Peyer's patch (tissue), 4 donors: ENCODE results near the gene LNX2. TPM values are rescaled to one million over a fixed set of nuclear protein-coding genes. Genes with fewer than 3 reads are reported as not detected.

Experiments used
- DNase-seq, 3 donors: peaks; one replicate each; pipeline ENCODE4 v3.0.0-alpha.2; 2017 to 2019
- H3K27ac ChIP-seq, 4 donors: fragments of 200-600 bp; sonication (generic); one replicate each; pipeline ENCODE4 v1.5.1; 2016 to 2019
- H3K27me3 ChIP-seq, 2 donors: fragments of 200-600 bp; sonication (generic); one replicate each; pipeline ENCODE4 v1.5.1; 2019
- H3K36me3 ChIP-seq, 3 donors: fragments of 200-600 bp; sonication (generic); one replicate each; pipeline ENCODE4 v1.5.1; 2016 to 2019
- H3K4me1 ChIP-seq, 4 donors: fragments of 200-600 bp; sonication (generic); one replicate each; pipeline ENCODE4 v1.5.1; 2016 to 2019
- H3K4me3 ChIP-seq, 4 donors: fragments of 200-600 bp; sonication (generic); 1 replicate in 3 of 4; 2 replicates in 1 of 4; pipeline ENCODE4 v1.5.1; 2016 to 2019; ENCODE audit warnings: mild to moderate bottlenecking in 1 of 4
- H3K9me3 ChIP-seq, 4 donors: fragments of 200-600 bp; sonication (generic); one replicate each; pipeline ENCODE4 v1.5.1; 2016 to 2019; ENCODE audit warnings: mild to moderate bottlenecking in 1 of 4
- POLR2A ChIP-seq, 2 donors: fragments of 450-650 bp; IDR thresholded peaks; one replicate each; pipeline ENCODE4 v1.5.1; 2017; ENCODE audit warnings: antibody characterized with exemption in 2 of 2, mild to moderate bottlenecking in 2 of 2, moderate library complexity in 2 of 2
- total RNA-seq, 4 donors: library from RNA; depleted of rRNA; stranded (reverse); fragments of >200 nt; gene quantifications; one replicate each; pipeline ENCODE4 v1.1.0, GENCODE V29; 2016
- TF ChIP-seq, protein P1 (sequence below), 6 experiments: fragments of 450-650 bp in 4 of 6; fragments of 200-600 bp in 2 of 6; sonication (generic) in 1 of 6; IDR thresholded peaks; one replicate each; pipeline ENCODE4 v1.5.1; 2017 to 2019; ENCODE audit warnings: antibody characterized with exemption in 6 of 6, mild to moderate bottlenecking in 3 of 6, moderate library complexity in 1 of 6

Gene LNX2
- total RNA-seq: 10 to 100 TPM; 12.4 to 39.6 (median 25.6) TPM

DNA sequence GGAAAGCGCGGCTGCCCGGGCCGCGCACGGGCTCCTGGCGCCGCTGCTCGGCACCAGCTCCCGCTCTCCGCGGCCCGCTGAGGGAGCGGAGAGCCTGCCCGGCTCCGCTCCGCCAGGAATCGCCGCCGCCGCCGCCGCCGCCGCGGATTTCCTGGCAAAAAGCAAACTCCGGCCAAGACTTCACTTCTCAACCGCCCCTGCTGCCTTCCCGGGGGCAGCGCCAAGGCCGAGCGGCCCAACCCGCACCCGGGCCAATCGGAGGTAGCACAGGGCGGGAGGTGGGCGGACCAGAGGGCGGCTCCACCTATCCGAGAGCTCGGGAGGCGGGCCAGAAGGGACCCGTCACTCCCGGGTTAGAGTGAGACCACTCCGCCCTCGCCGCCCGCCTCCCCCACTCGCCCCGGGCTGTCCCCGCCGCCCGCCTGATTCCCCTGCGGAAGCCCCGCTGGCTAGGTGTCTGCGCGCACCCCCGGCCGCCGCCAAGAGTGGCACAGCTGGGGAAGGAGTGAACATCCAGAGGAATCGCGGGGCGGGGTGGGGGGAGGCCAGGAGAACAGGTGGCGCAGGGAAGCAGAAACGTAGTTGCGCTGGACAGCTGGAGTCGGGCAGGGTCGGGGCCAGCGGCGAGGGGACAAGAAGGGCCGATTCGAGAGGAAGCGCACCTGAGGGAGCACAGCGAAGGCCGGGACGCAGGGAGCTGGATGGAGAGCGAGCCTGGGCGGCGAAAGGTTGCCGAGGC, at the start of gene LNX2:
TSS of gene LNX2 (minus strand) at position 153 of the 739 bp plus-strand sequence. CDS start 38,826 bp downstream, outside the sequence.
- H3K27ac ChIP-seq: peak within 1 kb of the TSS; percentile 96 to 99 (median 98)
- H3K27me3 ChIP-seq: no peaks in the 10 kb centered on the region
- H3K9me3 ChIP-seq: no peaks in the 10 kb centered on the region
- peaks cover 0 to 22% (median 5%) of the 10 kb centered on the region in 4 donors for H3K4me1 ChIP-seq
- peak; percentile 98 to 99 (median 99) for DNase-seq
- H3K36me3 ChIP-seq: peaks cover 0 to under 1% (median 0%) of the 10 kb centered on the region in 3 donors
- TF ChIP-seq, protein P1, sequence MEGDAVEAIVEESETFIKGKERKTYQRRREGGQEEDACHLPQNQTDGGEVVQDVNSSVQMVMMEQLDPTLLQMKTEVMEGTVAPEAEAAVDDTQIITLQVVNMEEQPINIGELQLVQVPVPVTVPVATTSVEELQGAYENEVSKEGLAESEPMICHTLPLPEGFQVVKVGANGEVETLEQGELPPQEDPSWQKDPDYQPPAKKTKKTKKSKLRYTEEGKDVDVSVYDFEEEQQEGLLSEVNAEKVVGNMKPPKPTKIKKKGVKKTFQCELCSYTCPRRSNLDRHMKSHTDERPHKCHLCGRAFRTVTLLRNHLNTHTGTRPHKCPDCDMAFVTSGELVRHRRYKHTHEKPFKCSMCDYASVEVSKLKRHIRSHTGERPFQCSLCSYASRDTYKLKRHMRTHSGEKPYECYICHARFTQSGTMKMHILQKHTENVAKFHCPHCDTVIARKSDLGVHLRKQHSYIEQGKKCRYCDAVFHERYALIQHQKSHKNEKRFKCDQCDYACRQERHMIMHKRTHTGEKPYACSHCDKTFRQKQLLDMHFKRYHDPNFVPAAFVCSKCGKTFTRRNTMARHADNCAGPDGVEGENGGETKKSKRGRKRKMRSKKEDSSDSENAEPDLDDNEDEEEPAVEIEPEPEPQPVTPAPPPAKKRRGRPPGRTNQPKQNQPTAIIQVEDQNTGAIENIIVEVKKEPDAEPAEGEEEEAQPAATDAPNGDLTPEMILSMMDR (IDR thresholded peaks at IDR 0.05): no peak
- TF ChIP-seq POLR2A (IDR thresholded peaks at IDR 0.05): peak; percentile 88 to 90
- H3K4me3 ChIP-seq: peak within 1 kb of the TSS; percentile 69 to 98 (median 86)

DNA sequence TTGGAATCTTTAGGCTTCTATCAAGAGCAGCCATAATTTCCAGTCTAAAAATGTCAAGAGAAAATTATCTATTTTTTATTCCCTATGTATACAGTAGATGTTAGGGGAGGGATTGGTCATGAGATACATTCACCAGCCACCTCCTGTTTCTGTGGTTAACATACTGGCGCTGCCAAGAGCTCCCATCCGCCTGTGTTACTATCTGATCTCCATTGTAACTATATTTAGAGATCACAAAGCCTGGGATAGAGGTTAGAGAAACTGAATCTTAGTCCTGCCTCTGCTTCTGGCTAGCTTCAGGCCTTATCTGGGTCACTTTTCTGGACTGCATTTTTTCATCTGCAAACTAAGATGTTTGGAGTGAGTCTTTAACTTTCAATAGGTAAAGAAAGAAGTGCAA, 47.6 kb upstream of the LNX2 start:
- H3K27me3 ChIP-seq: no peaks in the 10 kb centered on the region
- peaks cover 0 to 21% (median 0%) of the 10 kb centered on the region in 3 donors for H3K36me3 ChIP-seq
- TF ChIP-seq, protein P1 (IDR thresholded peaks at IDR 0.05): no peak
- no peak for TF ChIP-seq POLR2A (IDR thresholded peaks at IDR 0.05)
- H3K27ac ChIP-seq: no peak overlapping the region
- H3K4me1 ChIP-seq: no peaks in the 10 kb centered on the region
- no peak for DNase-seq
- no peaks in the 10 kb centered on the region for H3K9me3 ChIP-seq
- H3K4me3 ChIP-seq: no peak overlapping the region

GRCh38 chr13:27666951-27667350, 46.6 kb upstream of the LNX2 start:
- Histone ChIP-seq H3K36me3 (peaks cover 0 to 21% (median 0%) of the 10 kb centered on the region in 3 donors), H3K27ac (no peak overlapping the region), H3K27me3 (no peaks in the 10 kb centered on the region), H3K9me3 (no peaks in the 10 kb centered on the region), H3K4me1 (no peaks in the 10 kb centered on the region), H3K4me3 (no peak overlapping the region)
- TF ChIP-seq POLR2A (IDR thresholded peaks at IDR 0.05): no peak
- TF ChIP-seq, protein P1 (IDR thresholded peaks at IDR 0.05): no peak
- DNase-seq: no peak

DNA sequence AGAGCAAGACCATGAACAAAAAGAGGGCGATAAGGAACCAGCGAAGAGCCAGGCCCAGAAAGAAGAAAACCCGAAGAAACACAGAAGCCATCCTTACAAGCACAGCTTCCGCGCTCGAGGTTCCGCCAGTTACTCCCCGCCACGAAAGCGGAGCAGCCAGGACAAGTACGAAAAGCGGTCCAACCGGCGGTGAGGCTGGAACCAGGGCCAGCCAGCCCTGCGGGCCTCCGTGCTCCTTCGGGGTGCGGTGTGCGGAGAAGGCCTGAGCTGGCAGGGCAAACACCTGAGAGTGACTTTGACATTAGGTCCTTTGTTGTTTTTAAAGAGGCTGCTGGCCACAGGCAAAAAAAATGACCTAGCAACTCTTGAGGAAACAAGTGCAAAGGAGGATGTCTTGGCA, 45.4 kb upstream of the LNX2 start:
- H3K27ac ChIP-seq: no peak overlapping the region
- H3K4me3 ChIP-seq: no peak overlapping the region
- H3K27me3 ChIP-seq: no peaks in the 10 kb centered on the region
- no peak for DNase-seq
- H3K9me3 ChIP-seq: no peaks in the 10 kb centered on the region
- TF ChIP-seq POLR2A (IDR thresholded peaks at IDR 0.05): no peak
- TF ChIP-seq, protein P1 (IDR thresholded peaks at IDR 0.05): no peak
- no peaks in the 10 kb centered on the region for H3K4me1 ChIP-seq
- H3K36me3 ChIP-seq: peaks cover 0 to 21% (median 0%) of the 10 kb centered on the region in 3 donors

DNA sequence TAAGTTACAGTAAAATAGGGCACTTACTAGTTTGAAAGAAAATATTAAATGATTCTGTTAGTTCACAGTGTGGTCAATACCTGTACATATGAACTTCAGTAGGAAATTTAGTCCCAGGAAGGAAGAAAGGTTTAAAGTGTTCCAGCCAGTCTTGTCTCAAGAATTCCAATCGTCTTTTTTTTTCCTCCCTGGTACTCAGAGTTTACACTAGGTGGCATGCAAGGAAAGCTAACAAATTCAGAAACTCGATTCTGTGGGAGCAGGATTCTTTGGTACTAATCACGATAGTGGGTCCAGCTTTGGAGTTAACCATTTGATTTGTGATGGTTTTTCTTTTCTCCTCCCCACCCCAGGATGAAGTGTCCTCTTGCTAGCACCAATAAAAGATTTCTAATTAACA, 45.0 kb upstream of the LNX2 start:
- TF ChIP-seq, protein P1 (IDR thresholded peaks at IDR 0.05): no peak
- no peak for TF ChIP-seq POLR2A (IDR thresholded peaks at IDR 0.05)
- Histone ChIP-seq H3K9me3 (no peaks in the 10 kb centered on the region), H3K4me1 (no peaks in the 10 kb centered on the region), H3K27me3 (no peaks in the 10 kb centered on the region), H3K27ac (no peak overlapping the region), H3K36me3 (peaks cover 0 to 21% (median 0%) of the 10 kb centered on the region in 3 donors), H3K4me3 (no peak overlapping the region)
- DNase-seq: no peak
